ENCODE results near the gene ABCC4. TPM values are rescaled to one million over a fixed set of nuclear protein-coding genes. Genes with fewer than 3 reads are reported as not detected.
"Not testable (repeated sequence)": the region's sequence is repeated elsewhere in the genome, so short reads cannot be mapped to it uniquely, and the experiment has no call there.

The ABCC4 gene
- total RNA-seq, 1 donor from 2014 or later: 10.6 TPM

DNA sequence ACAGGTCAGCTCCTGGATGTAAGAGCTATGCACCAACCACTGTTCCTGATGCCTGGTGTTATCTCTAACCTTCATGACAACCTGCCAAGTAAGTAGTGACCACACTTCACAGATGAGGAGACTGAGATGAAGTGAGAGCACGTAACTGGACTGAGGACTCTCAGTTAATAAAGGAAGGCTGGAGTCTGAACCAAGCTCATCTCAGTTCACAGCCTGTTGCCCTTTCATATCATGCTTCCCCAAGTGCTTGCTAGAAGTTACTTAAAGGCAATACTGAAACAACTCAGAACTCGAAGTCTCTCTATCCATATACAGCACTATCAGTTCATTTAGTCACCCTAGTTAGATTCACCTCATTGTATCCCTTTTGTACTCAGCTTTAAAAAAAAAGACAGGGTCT is 119.7 kb downstream of the ABCC4 start:
- H3K9me3 Mint-ChIP-seq (ENCODE audit: low read depth): peaks cover 7% of the 10 kb centered on the region
- H3K4me1 Mint-ChIP-seq (ENCODE audit: low read depth): peaks cover 12% of the 10 kb centered on the region

DNA sequence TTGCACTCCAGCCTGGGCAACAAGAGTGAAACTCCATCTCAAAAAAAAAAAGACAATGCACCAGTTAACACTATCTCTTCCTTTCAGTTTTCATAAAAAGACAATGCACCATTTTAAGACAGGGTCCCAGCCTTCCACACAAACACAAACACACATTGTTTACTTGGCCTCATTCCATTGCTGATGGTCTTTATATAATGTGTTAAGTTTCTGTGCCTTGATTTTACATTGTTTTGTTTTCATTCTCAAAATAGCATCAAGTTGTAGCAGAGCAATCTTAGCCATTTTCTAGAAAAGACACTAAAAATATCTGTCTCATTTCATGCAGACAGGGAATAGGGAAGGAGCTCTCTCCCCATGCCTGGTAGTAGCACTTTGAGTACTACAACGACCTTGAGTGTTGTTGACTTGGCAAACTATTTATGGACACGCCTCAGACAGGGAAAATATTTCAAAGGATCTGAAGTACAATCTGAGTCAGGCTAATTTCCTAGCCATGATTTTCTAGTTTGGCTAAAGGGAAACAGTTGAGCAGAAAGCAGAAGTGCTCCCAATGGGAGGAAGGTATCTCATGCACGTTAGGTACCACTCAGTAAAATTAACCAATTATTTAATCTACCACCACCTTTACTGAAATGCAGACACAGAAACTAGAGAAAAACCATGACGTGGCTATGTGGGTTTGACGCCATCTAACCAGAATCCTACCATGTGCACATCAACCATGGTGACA is 120.6 kb downstream of the ABCC4 start:
- no peak for DNase-seq (ENCODE audit: low spot score)
- H3K4me3 Mint-ChIP-seq (ENCODE audit: unreplicated experiment): no peak overlapping the region
- H3K27ac Mint-ChIP-seq (ENCODE audit: unreplicated experiment): no peak overlapping the region
- TF ChIP-seq, protein P1, sequence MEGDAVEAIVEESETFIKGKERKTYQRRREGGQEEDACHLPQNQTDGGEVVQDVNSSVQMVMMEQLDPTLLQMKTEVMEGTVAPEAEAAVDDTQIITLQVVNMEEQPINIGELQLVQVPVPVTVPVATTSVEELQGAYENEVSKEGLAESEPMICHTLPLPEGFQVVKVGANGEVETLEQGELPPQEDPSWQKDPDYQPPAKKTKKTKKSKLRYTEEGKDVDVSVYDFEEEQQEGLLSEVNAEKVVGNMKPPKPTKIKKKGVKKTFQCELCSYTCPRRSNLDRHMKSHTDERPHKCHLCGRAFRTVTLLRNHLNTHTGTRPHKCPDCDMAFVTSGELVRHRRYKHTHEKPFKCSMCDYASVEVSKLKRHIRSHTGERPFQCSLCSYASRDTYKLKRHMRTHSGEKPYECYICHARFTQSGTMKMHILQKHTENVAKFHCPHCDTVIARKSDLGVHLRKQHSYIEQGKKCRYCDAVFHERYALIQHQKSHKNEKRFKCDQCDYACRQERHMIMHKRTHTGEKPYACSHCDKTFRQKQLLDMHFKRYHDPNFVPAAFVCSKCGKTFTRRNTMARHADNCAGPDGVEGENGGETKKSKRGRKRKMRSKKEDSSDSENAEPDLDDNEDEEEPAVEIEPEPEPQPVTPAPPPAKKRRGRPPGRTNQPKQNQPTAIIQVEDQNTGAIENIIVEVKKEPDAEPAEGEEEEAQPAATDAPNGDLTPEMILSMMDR (IDR thresholded peaks at IDR 0.05): no peak
- H3K36me3 Mint-ChIP-seq (ENCODE audit: low read depth): peaks cover 13% of the 10 kb centered on the region
- peaks cover 12% of the 10 kb centered on the region for H3K4me1 Mint-ChIP-seq (ENCODE audit: low read depth)
- peaks cover 7% of the 10 kb centered on the region for H3K9me3 Mint-ChIP-seq (ENCODE audit: low read depth)
- no peaks in the 10 kb centered on the region for H3K27me3 Mint-ChIP-seq (ENCODE audit: low read depth)

More for the DNA sequence above, 119.7 kb downstream of the ABCC4 start:
- Mint-ChIP-seq H3K4me3 (ENCODE audit: unreplicated experiment) (no peak overlapping the region), H3K27me3 (ENCODE audit: low read depth) (no peaks in the 10 kb centered on the region), H3K27ac (ENCODE audit: unreplicated experiment) (no peak overlapping the region), H3K36me3 (ENCODE audit: low read depth) (peaks cover 13% of the 10 kb centered on the region)
- TF ChIP-seq, protein P1 (IDR thresholded peaks at IDR 0.05): no peak
- DNase-seq (ENCODE audit: low spot score): no peak

DNA sequence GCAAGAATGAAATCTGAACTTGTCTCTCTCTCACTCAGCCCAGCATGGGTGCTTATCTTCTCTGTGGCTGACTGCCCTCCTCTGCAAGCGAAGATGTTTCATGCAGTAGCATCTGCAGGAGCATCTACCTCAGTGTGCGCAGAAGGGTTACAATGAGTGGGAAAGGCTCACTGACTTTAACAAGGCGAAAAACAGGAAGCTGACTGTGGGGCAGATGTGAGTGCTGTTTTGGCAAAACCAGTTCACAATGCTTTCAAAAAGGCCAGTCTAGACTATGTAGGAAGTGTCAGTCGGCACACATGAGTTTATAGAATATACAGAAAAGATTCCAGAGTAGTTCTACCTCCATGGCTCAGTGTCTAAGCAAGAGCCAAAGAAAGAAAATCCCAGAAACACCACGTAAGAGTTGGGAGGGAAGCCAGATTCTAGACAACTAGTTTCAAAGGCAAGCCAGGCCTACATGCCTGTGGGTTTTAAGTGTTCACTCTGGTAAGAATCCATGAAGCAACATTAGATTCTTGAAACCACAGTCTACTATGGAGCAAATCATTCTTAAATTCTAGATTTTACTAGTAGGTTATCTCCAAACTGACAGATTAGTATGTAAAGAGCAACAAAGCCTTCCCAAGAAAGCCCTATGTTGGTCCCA is 124.5 kb downstream of the ABCC4 start:
- peaks cover 18% of the 10 kb centered on the region for H3K36me3 Mint-ChIP-seq (ENCODE audit: low read depth)
- H3K4me3 Mint-ChIP-seq (ENCODE audit: unreplicated experiment): no peak overlapping the region
- H3K4me1 Mint-ChIP-seq (ENCODE audit: low read depth): peaks cover 12% of the 10 kb centered on the region
- no peak for DNase-seq (ENCODE audit: low spot score)
- H3K9me3 Mint-ChIP-seq (ENCODE audit: low read depth): peaks cover 7% of the 10 kb centered on the region
- no peaks in the 10 kb centered on the region for H3K27me3 Mint-ChIP-seq (ENCODE audit: low read depth)
- no peak overlapping the region for H3K27ac Mint-ChIP-seq (ENCODE audit: unreplicated experiment)
- TF ChIP-seq, protein P1 (IDR thresholded peaks at IDR 0.05): no peak

DNA sequence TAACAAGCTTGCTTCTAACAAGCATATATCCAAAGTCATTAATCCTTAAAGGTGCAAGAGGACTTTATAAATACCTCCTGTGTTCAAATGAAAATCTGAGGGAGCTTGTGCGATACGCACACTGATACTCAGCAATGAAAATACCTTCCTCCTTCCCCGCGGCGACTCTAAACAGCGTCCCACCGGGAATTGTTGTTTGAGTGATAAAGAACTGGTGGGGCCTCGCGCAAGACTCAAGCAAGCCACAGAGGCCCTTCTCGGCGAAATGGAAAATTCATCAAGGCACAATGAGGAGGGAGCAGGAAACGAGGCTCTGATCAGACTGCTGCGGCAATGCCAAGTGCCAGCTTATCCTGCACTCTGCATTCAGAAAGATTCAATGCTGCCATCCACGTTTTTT is 126.7 kb downstream of the ABCC4 start:
- no peak overlapping the region for H3K27ac Mint-ChIP-seq (ENCODE audit: unreplicated experiment)
- H3K4me3 Mint-ChIP-seq (ENCODE audit: unreplicated experiment): no peak overlapping the region
- no peak for DNase-seq (ENCODE audit: low spot score)
- TF ChIP-seq, protein P1 (IDR thresholded peaks at IDR 0.05): no peak
- H3K36me3 Mint-ChIP-seq (ENCODE audit: low read depth): peaks cover 19% of the 10 kb centered on the region
- H3K9me3 Mint-ChIP-seq (ENCODE audit: low read depth): peaks cover 1% of the 10 kb centered on the region
- H3K27me3 Mint-ChIP-seq (ENCODE audit: low read depth): no peaks in the 10 kb centered on the region
- H3K4me1 Mint-ChIP-seq (ENCODE audit: low read depth): no peaks in the 10 kb centered on the region

DNA sequence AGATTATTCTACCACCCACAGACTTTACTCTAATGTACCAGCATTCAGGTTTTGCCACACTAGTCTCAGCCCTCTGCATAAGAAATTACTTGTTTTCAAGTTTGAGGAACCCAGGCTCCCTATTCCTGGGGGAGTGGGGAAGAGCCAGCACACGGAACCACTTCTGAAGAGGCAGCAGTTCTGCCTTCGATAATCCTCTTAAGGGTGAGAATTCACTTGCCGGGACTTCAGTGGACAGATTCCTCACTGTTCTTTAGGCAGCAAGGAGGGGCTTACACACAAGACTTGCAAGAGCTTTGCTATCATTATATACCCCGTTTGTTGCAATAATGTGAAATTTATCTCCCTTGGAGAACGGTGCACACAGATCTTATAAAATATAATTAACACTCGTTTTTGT is 133.1 kb downstream of the ABCC4 start:
- Mint-ChIP-seq H3K27ac (ENCODE audit: unreplicated experiment) (no peak overlapping the region), H3K9me3 (ENCODE audit: low read depth) (peaks cover 2% of the 10 kb centered on the region)

DNA sequence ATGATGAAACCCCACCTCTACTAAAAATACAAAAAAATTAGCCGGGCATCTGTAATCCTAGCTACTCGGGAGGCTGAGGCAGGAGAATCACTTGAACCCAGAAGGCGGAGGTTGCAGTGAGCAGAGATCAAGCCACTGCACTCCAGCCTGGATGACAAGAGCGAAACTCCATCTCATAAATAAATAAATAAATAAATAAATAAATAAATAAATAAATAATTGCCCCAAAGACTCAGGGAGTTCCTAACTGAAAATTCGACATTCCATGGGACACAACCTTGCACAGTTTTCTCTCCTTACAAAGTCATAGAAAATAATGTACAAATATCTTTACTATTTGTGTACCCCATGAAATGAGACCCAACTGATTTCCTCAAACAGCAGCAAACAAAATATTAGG is 134.2 kb downstream of the ABCC4 start:
- peaks cover 10% of the 10 kb centered on the region for H3K36me3 Mint-ChIP-seq (ENCODE audit: low read depth)
- not testable (repeated sequence) for DNase-seq (ENCODE audit: low spot score); H3K4me3 Mint-ChIP-seq (ENCODE audit: unreplicated experiment); H3K9me3 Mint-ChIP-seq (ENCODE audit: low read depth); H3K27ac Mint-ChIP-seq (ENCODE audit: unreplicated experiment); H3K27me3 Mint-ChIP-seq (ENCODE audit: low read depth); H3K4me1 Mint-ChIP-seq (ENCODE audit: low read depth)

More for the DNA sequence above, 133.1 kb downstream of the ABCC4 start:
- peaks cover 12% of the 10 kb centered on the region for H3K36me3 Mint-ChIP-seq (ENCODE audit: low read depth)
- TF ChIP-seq, protein P1 (IDR thresholded peaks at IDR 0.05): no peak
- no peaks in the 10 kb centered on the region for H3K4me1 Mint-ChIP-seq (ENCODE audit: low read depth)
- H3K4me3 Mint-ChIP-seq (ENCODE audit: unreplicated experiment): no peak overlapping the region
- no peaks in the 10 kb centered on the region for H3K27me3 Mint-ChIP-seq (ENCODE audit: low read depth)
- no peak for DNase-seq (ENCODE audit: low spot score)
